Globus pallidus (tissue), 1 donor: ENCODE data around the gene SLC39A1.
A peak's percentile ranks its signal among the peaks of the same experiment; 100 is the strongest.

Experiments used
- DNase-seq: peaks from one replicate; pipeline ENCODE4 v3.0.0-alpha.2; 2015; ENCODE audit warnings: low spot score

Gene SLC39A1

GRCh38 chr1:153976819-153977249, 13.5 kb upstream of the SLC39A1 start:
- no peak for DNase-seq

GRCh38 chr1:153973525-153973924, 10.2 kb upstream of the SLC39A1 start:
- no peak for DNase-seq

- DNase-seq: no peak
Observed at GRCh38 chr1:153973071-153973470, 9.7 kb upstream of the SLC39A1 start.

GRCh38 chr1:153970346-153970745, 7.0 kb upstream of the SLC39A1 start:
- DNase-seq: no peak

GRCh38 chr1:153968972-153969371, 5.6 kb upstream of the SLC39A1 start:
- no peak for DNase-seq

- DNase-seq: no peak
Observed at GRCh38 chr1:153968408-153968807, 5.1 kb upstream of the SLC39A1 start.

- DNase-seq: no peak
Observed at GRCh38 chr1:153968000-153968363, 4.6 kb upstream of the SLC39A1 start.

- DNase-seq: peak; percentile 98
Observed at GRCh38 chr1:153967107-153967999, 4.0 kb upstream of the SLC39A1 start, which contains the start of gene CREB3L4. Gene CREB3L4 (plus strand): TSS chr1:153967902. CDS start chr1:153968526, 624 bp downstream.

- DNase-seq: no peak
Observed at GRCh38 chr1:153963850-153964331, 554 bp upstream of the SLC39A1 start.

GRCh38 chr1:153962088-153963029, 978 bp downstream of the SLC39A1 start:
- no peak for DNase-seq

- DNase-seq: no peak
Observed at GRCh38 chr1:153961421-153961820, 1.9 kb downstream of the SLC39A1 start.

GRCh38 chr1:153960206-153960605, 3.1 kb downstream of the SLC39A1 start:
- no peak for DNase-seq

GRCh38 chr1:153959454-153959853, 3.9 kb downstream of the SLC39A1 start:
- DNase-seq: no peak

GRCh38 chr1:153958961-153959260, 4.4 kb downstream of the SLC39A1 start:
- DNase-seq: no peak

- DNase-seq: peak; percentile 98
Observed at GRCh38 chr1:153958111-153958960, 5.0 kb downstream of the SLC39A1 start, which contains the start of gene CRTC2. Gene CRTC2 (minus strand): TSS chr1:153958612. CDS start chr1:153958497, 115 bp downstream.

GRCh38 chr1:153957744-153958110, 5.6 kb downstream of the SLC39A1 start:
- no peak for DNase-seq

GRCh38 chr1:153956997-153957715, 6.2 kb downstream of the SLC39A1 start:
- DNase-seq: no peak

- DNase-seq: no peak
Observed at GRCh38 chr1:153954826-153955225, 8.5 kb downstream of the SLC39A1 start.

GRCh38 chr1:153953859-153954365, 9.4 kb downstream of the SLC39A1 start:
- no peak for DNase-seq

- DNase-seq: no peak
Observed at GRCh38 chr1:153951801-153952200, 11.5 kb downstream of the SLC39A1 start.

GRCh38 chr1:153951183-153951582, 12.2 kb downstream of the SLC39A1 start:
- DNase-seq: no peak
